ENCODE results near the gene PHACTR3.

The PHACTR3 gene

DNA sequence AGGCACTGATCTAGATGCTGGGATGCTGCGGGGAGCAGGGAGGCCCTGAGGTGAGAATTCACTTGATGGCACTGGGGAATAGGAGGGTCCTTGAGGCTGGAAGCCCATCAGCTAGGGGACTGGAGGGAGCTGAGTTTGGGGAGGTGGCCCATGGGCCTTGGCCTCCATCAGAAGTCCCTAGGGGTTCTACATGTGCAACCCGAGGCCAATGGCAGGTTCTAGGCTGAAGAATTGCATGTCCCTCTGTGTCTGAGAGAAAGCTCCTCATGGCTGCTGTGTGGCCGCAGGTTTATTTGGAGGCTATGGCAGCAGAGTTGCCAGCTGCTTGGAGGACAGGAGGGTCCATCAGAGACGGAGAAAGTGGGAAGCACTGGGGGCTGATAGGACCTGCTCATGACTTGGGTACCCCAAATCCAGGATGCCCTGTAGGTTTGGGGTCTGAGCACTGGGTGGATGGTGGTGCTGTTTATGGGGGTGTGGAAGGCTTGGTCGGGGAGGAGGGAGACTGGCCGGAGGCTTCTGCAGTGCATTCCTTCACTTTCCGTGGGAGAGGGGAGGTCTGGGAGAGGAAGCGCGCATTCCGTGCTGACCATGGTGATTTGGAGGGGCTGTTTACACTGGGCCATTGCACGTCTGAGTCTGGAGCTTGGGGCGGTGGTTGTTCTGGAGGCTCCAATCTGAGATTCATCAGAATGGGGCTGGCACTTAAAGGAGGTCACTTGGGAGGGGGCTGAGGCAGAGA lies 24.8 kb upstream of the PHACTR3 start:
- H3K36me3 Mint-ChIP-seq (ENCODE audit: low read depth), result no peaks in the 10 kb centered on the region
- H3K27ac Mint-ChIP-seq, result no peak overlapping the region
- no peaks in the 10 kb centered on the region for H3K4me1 Mint-ChIP-seq (ENCODE audit: low read depth)
- no peak overlapping the region for H3K4me3 Mint-ChIP-seq
- H3K9me3 Mint-ChIP-seq, result no peaks in the 10 kb centered on the region
- peaks cover 35% of the 10 kb centered on the region for H3K27me3 Mint-ChIP-seq (ENCODE audit: low read depth)

DNA sequence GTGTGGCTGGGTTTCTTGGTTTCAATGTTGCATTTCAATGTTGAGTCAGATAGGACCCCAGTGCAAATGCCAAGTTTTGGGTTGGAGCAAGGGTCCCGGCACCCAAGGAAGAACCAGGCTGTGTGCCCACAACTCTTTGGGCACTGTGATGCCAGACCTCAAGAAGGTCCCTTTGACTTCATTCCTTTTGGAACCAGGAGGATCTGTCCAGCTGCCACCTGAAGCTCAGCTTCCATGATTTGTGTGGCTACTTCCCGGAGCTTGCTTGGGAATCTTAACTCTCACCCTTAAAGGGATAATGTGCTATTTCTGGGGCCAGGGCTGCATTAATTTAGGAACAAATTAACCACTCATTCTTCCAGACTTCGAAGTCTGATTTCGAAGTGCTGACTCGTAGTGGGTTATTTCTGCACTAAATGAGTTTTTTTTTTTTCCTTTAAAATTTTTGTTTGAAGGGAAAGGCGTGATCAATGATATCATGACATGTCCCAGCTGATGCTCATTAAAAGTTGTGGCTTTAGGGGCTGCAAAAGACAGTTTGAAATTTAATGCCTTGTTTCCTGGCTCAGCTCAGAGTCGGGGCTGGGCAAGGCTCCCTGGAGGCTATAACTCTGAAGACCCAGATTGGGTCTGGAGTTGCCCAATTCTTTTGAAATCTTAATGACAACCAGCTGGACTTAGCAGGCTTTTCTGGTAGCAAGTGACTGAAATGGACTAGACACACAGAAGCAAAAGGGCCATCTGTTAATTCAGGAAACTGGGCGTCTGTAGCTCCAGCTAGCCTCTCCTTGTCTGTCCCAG lies 24.0 kb upstream of the PHACTR3 start:
- Mint-ChIP-seq H3K4me1 (ENCODE audit: low read depth) (no peaks in the 10 kb centered on the region), H3K27ac (no peak overlapping the region), H3K4me3 (no peak overlapping the region), H3K9me3 (no peaks in the 10 kb centered on the region), H3K27me3 (ENCODE audit: low read depth) (peaks cover 34% of the 10 kb centered on the region), H3K36me3 (ENCODE audit: low read depth) (no peaks in the 10 kb centered on the region)

DNA sequence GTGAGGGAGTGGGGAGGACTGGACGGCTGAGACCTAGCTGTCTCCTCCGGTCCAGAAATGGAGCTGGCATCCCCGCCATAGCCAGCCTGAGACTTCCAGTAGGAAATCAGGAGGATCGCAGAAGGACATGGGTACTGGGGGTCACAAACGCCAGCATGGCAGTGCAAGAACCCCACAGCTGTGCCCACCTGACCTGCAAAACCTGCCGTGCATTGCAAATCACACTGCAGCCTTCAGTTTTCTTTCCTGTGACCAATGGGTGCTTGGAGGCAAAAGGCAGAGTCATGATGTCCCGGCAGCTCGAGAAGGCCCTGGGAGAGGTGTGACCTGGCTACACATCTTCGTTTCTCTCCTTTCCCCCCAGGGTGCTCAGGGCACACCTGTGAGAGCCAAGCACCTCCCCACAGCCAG lies 23.3 kb upstream of the PHACTR3 start:
- Mint-ChIP-seq H3K4me3 (no peak overlapping the region), H3K4me1 (ENCODE audit: low read depth) (peaks cover 2% of the 10 kb centered on the region), H3K27me3 (ENCODE audit: low read depth) (peaks cover 27% of the 10 kb centered on the region), H3K9me3 (no peaks in the 10 kb centered on the region), H3K36me3 (ENCODE audit: low read depth) (no peaks in the 10 kb centered on the region), H3K27ac (no peak overlapping the region)

DNA sequence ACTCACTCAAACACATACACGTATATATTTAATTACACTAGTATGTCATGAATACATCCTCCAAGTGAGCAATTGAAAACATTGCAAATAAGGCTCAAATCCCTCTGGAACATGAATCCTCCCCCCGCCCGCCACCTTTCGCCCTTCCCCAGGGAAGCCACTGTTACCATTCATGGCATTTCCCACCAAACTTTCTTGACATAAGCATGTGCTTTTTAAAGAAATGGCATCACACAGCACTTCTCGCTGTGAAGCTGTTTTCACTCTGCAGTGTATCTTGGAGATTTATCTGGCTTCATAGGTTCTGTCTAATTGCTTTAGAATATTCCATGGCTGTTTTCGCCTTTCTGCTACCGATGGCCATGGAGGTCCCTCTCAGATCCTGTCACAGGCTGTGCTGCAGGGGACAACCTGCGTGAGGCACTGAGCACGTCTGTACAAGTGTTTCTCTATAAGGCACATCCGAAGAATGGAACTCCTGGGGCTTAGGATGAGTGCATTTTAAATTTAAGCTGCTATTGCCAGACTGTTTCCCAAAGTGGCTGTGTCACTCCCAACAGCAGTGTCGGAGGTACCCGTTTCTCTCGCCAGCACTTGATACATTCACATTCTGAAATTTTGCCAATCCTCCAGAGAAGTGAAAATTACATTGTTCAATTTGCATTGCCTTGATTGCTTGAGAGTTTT lies 22.2 kb upstream of the PHACTR3 start:
- Mint-ChIP-seq H3K27me3 (ENCODE audit: low read depth) (peaks cover 17% of the 10 kb centered on the region), H3K4me3 (no peak overlapping the region), H3K9me3 (no peaks in the 10 kb centered on the region), H3K4me1 (ENCODE audit: low read depth) (peaks cover 4% of the 10 kb centered on the region), H3K36me3 (ENCODE audit: low read depth) (no peaks in the 10 kb centered on the region), H3K27ac (no peak overlapping the region)

DNA sequence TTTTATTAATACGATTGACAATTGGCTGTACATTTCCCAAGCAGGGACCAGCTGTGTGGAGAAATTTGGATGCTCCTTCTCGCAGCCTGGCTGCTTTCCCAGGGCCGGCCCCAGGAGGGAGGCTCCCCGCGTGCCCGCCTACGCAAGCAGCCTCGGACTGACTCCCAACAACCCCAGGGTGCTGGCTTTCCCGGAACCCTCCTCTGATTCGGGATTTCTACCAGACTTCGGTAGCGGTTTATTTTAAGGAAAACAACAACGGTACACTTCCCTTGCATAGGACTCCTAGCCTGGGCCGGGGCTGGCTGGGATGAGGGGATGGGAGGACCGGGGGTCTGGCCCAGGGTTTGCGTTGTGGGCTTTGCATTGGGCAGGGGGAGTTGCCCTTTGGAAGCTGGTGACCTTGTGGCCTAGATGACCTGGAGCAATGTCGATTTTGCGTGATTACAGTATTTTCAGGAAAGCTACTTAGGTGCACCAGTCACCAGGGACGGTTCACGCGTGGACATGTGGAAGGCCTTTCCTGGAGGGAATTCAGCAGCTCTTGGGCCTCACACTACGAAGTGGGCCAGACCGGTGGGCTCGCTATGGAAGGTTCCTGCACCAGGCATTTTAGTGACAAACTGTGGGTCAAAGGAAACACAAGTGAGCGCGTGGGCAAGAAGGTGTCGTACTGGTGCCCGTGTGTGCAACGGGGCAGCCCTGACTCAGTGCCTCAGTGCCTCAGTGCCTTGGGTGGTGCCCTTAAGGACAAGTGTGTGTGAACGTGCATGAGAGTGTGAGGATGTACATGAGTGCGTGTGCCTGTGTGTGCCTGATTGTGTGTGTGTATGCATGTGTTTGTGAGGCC lies 20.7 kb upstream of the PHACTR3 start:
- H3K27me3 Mint-ChIP-seq (ENCODE audit: low read depth), result peaks cover 9% of the 10 kb centered on the region
- H3K36me3 Mint-ChIP-seq (ENCODE audit: low read depth), result no peaks in the 10 kb centered on the region
- no peak overlapping the region for H3K4me3 Mint-ChIP-seq
- H3K27ac Mint-ChIP-seq, result no peak overlapping the region
- H3K9me3 Mint-ChIP-seq, result no peaks in the 10 kb centered on the region
- peaks cover 4% of the 10 kb centered on the region for H3K4me1 Mint-ChIP-seq (ENCODE audit: low read depth)

DNA sequence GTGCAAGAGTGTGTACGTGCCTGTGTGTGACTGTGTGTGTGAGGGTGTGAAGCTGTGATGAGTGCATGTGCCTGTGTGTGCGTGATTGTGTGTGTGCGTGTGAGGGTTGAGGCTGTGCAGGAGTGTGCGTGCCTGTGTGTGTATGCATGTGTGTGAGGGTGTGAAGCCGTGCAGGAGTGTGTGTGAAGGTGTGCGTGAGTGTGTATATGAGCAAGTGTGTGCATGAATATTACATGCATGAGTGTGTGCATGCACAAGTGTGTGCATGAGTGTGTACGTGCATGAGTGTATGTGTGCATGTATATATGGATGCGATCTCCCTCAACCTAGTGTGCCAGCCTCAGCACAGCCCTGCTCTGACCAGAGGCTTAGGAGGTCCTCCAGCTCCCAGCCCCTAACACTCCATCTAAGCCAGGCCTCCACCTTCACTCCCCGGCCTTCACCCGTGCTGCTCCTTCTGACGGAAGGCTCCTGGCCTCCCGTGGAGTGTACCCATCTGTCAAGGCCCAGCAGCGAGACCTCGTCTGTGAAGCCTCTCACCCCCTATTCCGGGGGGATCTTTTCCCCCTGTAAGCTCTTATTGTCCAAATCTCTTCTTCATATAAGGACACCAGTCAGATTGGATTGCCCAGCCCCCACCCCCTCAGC lies 19.9 kb upstream of the PHACTR3 start:
- Mint-ChIP-seq H3K4me1 (ENCODE audit: low read depth) (peaks cover 4% of the 10 kb centered on the region), H3K27ac (no peak overlapping the region), H3K36me3 (ENCODE audit: low read depth) (no peaks in the 10 kb centered on the region), H3K27me3 (ENCODE audit: low read depth) (peaks cover 4% of the 10 kb centered on the region), H3K4me3 (no peak overlapping the region), H3K9me3 (no peaks in the 10 kb centered on the region)

DNA sequence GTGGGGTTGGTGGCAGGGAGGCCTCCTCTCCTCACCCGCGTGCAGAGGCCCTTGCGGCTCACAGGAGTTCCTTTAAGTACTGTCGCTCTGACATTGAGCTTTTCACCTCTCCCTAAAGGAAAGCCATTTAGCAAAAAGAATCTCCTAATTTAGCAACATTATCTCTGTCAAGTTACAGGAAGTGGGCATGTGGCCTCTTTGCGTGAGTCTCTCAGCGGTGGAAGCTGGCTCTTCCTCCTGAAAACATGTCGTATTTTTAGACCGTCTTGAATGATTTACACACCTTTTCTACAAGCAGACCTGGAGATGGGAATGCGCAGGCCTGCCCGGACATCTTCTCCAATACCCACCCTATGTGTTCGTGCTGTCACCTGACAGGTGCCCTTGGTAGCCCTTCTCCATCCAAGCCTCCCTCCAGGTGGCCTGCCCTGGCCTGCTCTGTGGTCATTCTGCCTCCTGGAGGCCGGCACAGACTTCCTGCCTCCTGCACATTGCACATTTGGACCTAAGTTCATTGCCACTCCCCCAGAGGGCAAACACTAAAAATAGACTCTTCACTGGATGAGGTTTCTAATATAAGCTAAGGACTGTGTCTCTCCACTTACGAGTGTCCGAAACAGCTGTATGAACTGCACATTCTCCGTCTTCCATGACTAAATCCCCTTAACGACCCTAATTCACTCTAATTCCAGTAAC lies 18.5 kb upstream of the PHACTR3 start:
- Mint-ChIP-seq H3K4me3 (no peak overlapping the region), H3K9me3 (no peaks in the 10 kb centered on the region), H3K36me3 (ENCODE audit: low read depth) (no peaks in the 10 kb centered on the region), H3K27ac (no peak overlapping the region), H3K4me1 (ENCODE audit: low read depth) (peaks cover 4% of the 10 kb centered on the region), H3K27me3 (ENCODE audit: low read depth) (no peaks in the 10 kb centered on the region)

DNA sequence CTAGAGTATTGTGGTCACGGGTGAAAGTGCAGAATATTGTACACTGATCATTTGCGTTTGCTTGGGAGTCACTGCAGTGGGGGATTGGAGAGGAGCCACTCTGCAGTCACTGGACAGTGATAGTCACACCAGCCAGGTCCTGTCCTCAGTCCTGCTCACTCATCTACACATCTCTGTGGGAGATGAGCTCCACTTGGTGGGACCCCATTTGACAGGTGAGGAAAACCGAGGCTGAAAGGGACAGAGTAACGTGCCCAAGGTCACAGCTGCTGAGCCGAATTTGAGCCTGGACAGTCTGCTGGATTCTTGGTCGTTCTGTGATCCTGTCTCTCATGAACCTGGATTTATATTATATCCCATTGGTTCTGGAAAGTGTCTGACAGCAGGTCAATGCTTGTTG lies 17.7 kb upstream of the PHACTR3 start:
- Mint-ChIP-seq H3K9me3 (no peaks in the 10 kb centered on the region), H3K4me1 (ENCODE audit: low read depth) (peaks cover 4% of the 10 kb centered on the region), H3K4me3 (no peak overlapping the region), H3K27ac (no peak overlapping the region), H3K27me3 (ENCODE audit: low read depth) (no peaks in the 10 kb centered on the region), H3K36me3 (ENCODE audit: low read depth) (no peaks in the 10 kb centered on the region)

DNA sequence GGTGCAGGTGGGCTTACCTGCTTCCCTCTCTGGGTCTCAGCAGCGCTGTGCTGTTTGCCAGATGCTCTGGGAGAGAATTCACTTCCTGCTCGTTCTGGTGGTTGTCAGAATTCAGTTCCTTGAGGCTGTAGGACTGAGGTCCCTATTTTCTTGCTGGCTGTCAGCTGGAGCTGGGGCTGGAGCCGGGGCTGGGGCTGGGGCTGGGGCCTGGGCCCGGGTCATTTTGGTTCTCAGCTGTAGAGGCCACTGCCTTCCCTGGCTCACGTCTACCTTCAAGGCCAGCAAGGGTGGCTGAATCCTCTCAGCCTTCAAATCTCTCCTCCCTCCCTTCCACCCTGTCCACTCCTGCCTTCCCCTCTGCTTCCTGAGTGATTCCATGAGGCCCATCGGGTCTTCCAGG lies 16.8 kb upstream of the PHACTR3 start:
- no peak overlapping the region for H3K4me3 Mint-ChIP-seq
- no peaks in the 10 kb centered on the region for H3K36me3 Mint-ChIP-seq (ENCODE audit: low read depth)
- H3K4me1 Mint-ChIP-seq (ENCODE audit: low read depth), result peaks cover 4% of the 10 kb centered on the region
- no peaks in the 10 kb centered on the region for H3K9me3 Mint-ChIP-seq
- H3K27me3 Mint-ChIP-seq (ENCODE audit: low read depth), result peaks cover 8% of the 10 kb centered on the region
- no peak overlapping the region for H3K27ac Mint-ChIP-seq

DNA sequence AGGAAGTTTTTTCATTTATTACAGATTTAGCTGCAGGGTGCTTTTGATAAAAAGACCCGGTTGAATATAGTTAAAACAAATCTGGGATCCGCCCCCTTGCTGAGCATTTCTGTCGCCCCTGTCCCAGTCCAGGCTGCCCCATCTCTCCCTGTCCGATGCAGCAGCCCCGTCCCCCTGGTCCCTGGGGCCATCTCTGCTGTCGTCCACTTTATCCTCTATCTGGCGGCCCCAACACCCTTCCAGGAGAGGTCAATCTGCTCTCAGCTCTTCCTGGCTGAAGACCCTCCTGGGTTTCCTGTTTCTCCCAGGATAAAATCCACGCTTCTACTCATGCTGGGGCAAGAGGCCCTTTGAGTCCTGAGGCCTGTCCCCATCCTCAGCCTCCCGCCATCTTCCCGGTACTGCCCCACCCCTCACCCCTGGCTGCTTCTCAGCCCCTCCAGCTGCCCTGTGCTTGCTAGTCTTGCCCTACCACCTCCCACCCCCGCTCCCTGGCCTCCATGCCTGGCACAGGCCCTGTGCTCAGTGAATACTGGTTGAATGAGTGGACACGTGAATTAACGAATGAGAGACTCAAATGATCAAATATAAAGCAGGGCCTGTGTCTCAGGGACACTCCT lies 16.0 kb upstream of the PHACTR3 start:
- Mint-ChIP-seq H3K4me3 (no peak overlapping the region), H3K36me3 (ENCODE audit: low read depth) (no peaks in the 10 kb centered on the region), H3K4me1 (ENCODE audit: low read depth) (peaks cover 4% of the 10 kb centered on the region), H3K9me3 (no peaks in the 10 kb centered on the region), H3K27ac (no peak overlapping the region), H3K27me3 (ENCODE audit: low read depth) (peaks cover 9% of the 10 kb centered on the region)

DNA sequence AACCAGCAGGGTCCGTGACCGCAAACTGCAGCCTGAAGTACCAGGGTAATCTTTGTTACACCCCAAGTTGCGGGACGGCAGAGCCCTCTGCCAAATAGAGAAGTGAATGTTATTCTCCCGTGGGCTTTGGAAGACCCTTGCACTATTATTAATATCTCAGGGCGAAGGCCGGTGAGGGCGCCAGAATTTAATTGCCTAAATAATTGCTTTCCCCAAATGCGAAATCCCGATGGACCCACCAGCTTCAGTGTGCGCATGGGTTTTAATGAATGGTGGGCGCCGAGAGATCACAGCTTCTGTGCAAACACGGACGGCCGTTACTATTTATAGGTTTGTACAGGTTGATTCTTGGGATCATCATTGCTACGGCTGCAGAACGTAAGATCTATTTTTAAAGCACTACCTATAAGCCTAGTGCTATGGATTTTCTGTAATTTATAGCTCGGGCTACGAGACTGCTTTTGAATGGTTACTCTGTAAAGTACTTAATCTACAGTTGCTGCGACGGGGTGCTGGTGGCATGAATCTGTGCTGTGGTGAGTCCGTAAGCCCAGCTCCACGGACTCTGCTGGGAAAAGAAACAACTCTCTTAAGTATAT lies 15.2 kb upstream of the PHACTR3 start:
- Mint-ChIP-seq H3K4me1 (ENCODE audit: low read depth) (peaks cover 4% of the 10 kb centered on the region), H3K36me3 (ENCODE audit: low read depth) (no peaks in the 10 kb centered on the region), H3K4me3 (no peak overlapping the region), H3K9me3 (no peaks in the 10 kb centered on the region), H3K27ac (no peak overlapping the region), H3K27me3 (ENCODE audit: low read depth) (peaks cover 14% of the 10 kb centered on the region)

DNA sequence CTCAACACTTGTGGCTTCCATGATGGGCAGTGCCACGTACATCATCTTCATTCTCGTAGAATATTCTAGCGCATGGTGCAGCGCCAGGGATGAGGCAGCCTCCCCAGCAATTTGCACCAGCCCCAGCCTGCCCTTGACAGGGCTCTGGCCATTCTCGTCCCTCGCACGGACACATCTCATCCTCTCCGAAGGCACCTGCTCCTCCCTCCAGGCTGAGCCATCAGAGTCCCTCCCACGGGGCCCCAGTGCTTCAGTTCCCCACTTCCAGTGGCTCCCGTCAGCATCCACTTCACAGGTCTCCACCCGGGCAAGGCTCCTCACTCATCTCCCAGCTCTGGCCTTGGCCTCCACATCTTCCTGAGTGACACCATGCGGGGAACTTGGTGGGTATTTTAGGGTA lies 13.3 kb upstream of the PHACTR3 start:
- H3K9me3 Mint-ChIP-seq, result no peaks in the 10 kb centered on the region
- H3K27me3 Mint-ChIP-seq (ENCODE audit: low read depth), result peaks cover 26% of the 10 kb centered on the region
- peaks cover under 1% of the 10 kb centered on the region for H3K4me1 Mint-ChIP-seq (ENCODE audit: low read depth)
- no peaks in the 10 kb centered on the region for H3K36me3 Mint-ChIP-seq (ENCODE audit: low read depth)
- H3K4me3 Mint-ChIP-seq, result no peak overlapping the region
- no peak overlapping the region for H3K27ac Mint-ChIP-seq

DNA sequence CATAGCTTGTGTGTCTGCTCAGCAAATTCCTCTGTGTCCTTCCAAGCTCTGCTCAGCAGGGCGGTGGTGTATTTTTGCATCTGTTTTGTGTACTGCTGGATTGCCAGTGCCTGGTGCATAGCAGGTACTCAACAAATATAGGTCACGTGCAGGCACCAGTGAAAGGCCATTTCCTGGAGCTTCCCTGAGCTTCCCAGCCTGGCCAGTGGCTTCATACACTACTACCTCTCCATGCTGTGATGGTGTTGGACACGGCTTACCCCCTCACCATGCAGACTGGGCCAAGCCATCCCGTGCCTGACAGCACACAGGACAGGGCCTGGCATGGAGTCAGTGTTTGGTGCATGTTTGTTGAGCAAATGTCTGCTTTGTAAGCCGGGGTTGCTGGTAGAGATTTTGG lies 7.7 kb upstream of the PHACTR3 start:
- H3K27ac Mint-ChIP-seq, result no peak overlapping the region
- no peaks in the 10 kb centered on the region for H3K9me3 Mint-ChIP-seq
- H3K36me3 Mint-ChIP-seq (ENCODE audit: low read depth), result no peaks in the 10 kb centered on the region
- H3K27me3 Mint-ChIP-seq (ENCODE audit: low read depth), result peaks cover 44% of the 10 kb centered on the region
- H3K4me1 Mint-ChIP-seq (ENCODE audit: low read depth), result peaks cover 1% of the 10 kb centered on the region
- H3K4me3 Mint-ChIP-seq, result no peak overlapping the region

Data from T-helper 1 cell treated with Interleukin-12 subunit alpha and Interleukin-12 subunit beta and Interleukin-4 antibody, amounts not matched to agents 30 μg/mL and 1 μg/mL, for 36 hours (primary cell).